B cell (primary cell): ENCODE data around the gene C14orf180. TPM values are rescaled to one million over a fixed set of nuclear protein-coding genes. Genes with fewer than 3 reads are reported as not detected.

ENCODE experiments used
- ATAC-seq: fragments of 200-7000 bp; cut with Tn5 transposase; one replicate; pipeline ENCODE4 v1.10.0; 2021; ENCODE audit warnings: low read depth, mild to moderate bottlenecking, moderate number of reproducible peaks, moderate library complexity
- CTCF ChIA-PET: fragments of 350-600 bp; sonication (Branson Sonifier 250); formaldehyde crosslinking; loops from one replicate; lab custom pipeline; 2021; ENCODE audit warnings: antibody characterized with exemption, inconsistent platforms; lab: Charles Lee
- POLR2A ChIA-PET: fragments of 350-600 bp; sonication (Branson Sonifier 250); formaldehyde crosslinking; loops from one replicate; lab custom pipeline; 2021; ENCODE audit warnings: antibody characterized with exemption; lab: Charles Lee
- DNase-seq: peaks from one replicate; pipeline ENCODE4 v3.0.0; 2013
- H2AFZ ChIP-seq: 2 replicates; pipeline ENCODE4 v1.6.1; 2012; ENCODE audit warnings: mild to moderate bottlenecking, low read depth, low read length; ENCODE audit not compliant: insufficient read depth, poor library complexity, severe bottlenecking
- H3K27ac ChIP-seq, 2 donors: 1 replicate in 1 of 2; 2 replicates in 1 of 2; pipeline ENCODE4 v1.5.1; 2012 to 2013; ENCODE audit warnings: low read length in 2 of 2, mild to moderate bottlenecking in 2 of 2, moderate library complexity in 1 of 2
- H3K27me3 ChIP-seq, 4 experiments: fragments of 200-600 bp in 1 of 4; sonication (generic) in 1 of 4; replicated peaks in 1 of 4; 1 replicate in 2 of 4; 2 replicates in 2 of 4; pipeline versions ENCODE4 v1.6.1 to v1.7.0; 2013 to 2016; ENCODE audit warnings: low read length in 3 of 4, mild to moderate bottlenecking in 2 of 4, mixed read lengths in 1 of 4, moderate library complexity in 1 of 4; ENCODE audit not compliant: insufficient read depth in 4 of 4, control insufficient read depth in 3 of 4; ENCODE audit errors: control extremely low read depth in 1 of 4
- H3K36me3 ChIP-seq, 2 experiments: replicated peaks in 1 of 2; 1 replicate in 1 of 2; 2 replicates in 1 of 2; pipeline versions ENCODE4 v1.6.1 to v1.7.1; 2013; ENCODE audit warnings: low read length in 1 of 2; ENCODE audit not compliant: insufficient read depth in 2 of 2, control insufficient read depth in 1 of 2; ENCODE audit errors: control extremely low read depth in 1 of 2, extremely low read depth in 1 of 2
- H3K4me1 ChIP-seq, 2 donors: fragments of 200-600 bp in 1 of 2; sonication (generic) in 1 of 2; 1 replicate in 1 of 2; 2 replicates in 1 of 2; pipeline versions ENCODE4 v1.5.1 to v1.6.1; 2013 to 2017; ENCODE audit warnings: low read length in 2 of 2; ENCODE audit not compliant: control insufficient read depth in 2 of 2, insufficient read depth in 2 of 2
- H3K4me2 ChIP-seq: replicated peaks from 2 replicates; pipeline ENCODE3; 2012; ENCODE audit warnings: mild to moderate bottlenecking, low read depth, low read length; ENCODE audit not compliant: poor library complexity, severe bottlenecking
- H3K4me3 ChIP-seq, 5 experiments: fragments of 200-600 bp in 1 of 5; sonication (generic) in 1 of 5; 1 replicate in 3 of 5; 2 replicates in 2 of 5; pipeline versions ENCODE4 v1.5.1 to v1.7.0; 2011 to 2016; ENCODE audit warnings: low read length in 4 of 5, mild to moderate bottlenecking in 4 of 5, low read depth in 2 of 5, control low read depth in 1 of 5, moderate library complexity in 1 of 5; ENCODE audit not compliant: insufficient read depth in 1 of 5; ENCODE audit errors: control extremely low read depth in 1 of 5, extremely low read depth in 1 of 5
- H3K79me2 ChIP-seq: fragments of 200-600 bp; sonication (generic); one replicate; pipeline ENCODE4 v1.6.0; 2016; ENCODE audit warnings: low read length; ENCODE audit not compliant: control insufficient read depth, insufficient read depth
- H3K9ac ChIP-seq: fragments of 200-600 bp; sonication (generic); 2 replicates; pipeline ENCODE4 v1.6.1; 2017; ENCODE audit warnings: mild to moderate bottlenecking, low read length, moderate library complexity
- H3K9me3 ChIP-seq, 3 donors: one replicate each; pipeline versions ENCODE4 v1.6.1 to v1.7.1; 2013; ENCODE audit warnings: low read length in 2 of 3; ENCODE audit not compliant: control insufficient read depth in 2 of 3, insufficient read depth in 1 of 3; ENCODE audit errors: control extremely low read depth in 1 of 3
- H4K20me1 ChIP-seq: 2 replicates; pipeline ENCODE4 v1.6.0; 2012; ENCODE audit warnings: mild to moderate bottlenecking, low read length; ENCODE audit not compliant: insufficient read depth, control insufficient read depth, poor library complexity, severe bottlenecking
- H3K27ac Mint-ChIP-seq: one replicate; pipeline ENCODE4 v1.8.0; 2021; ENCODE audit warnings: mixed read lengths
- H3K27me3 Mint-ChIP-seq: one replicate; pipeline ENCODE4 v1.8.0; 2021; ENCODE audit warnings: mixed read lengths
- H3K4me1 Mint-ChIP-seq: one replicate; pipeline ENCODE4 v1.8.0; 2021; ENCODE audit warnings: mixed read lengths
- H3K4me3 Mint-ChIP-seq: one replicate; pipeline ENCODE4 v1.8.0; 2021; ENCODE audit warnings: mixed read lengths
- H3K9me3 Mint-ChIP-seq: one replicate; pipeline ENCODE4 v1.8.0; 2022; ENCODE audit warnings: mixed read lengths; ENCODE audit not compliant: insufficient read depth
- CTCF ChIP-seq: fragments of 200-600 bp; IDR thresholded peaks from one replicate; pipeline ENCODE4 v1.8.0; 2022; ENCODE audit warnings: antibody characterized with exemption, mild to moderate bottlenecking
- EZH2 ChIP-seq: IDR thresholded peaks from 2 replicates; pipeline ENCODE4 v1.6.1; 2012; ENCODE audit warnings: borderline replicate concordance, low read depth, mild to moderate bottlenecking, moderate library complexity, low read length; ENCODE audit not compliant: insufficient read depth, poor library complexity, severe bottlenecking
- WGBS: methylation state at CpG from one replicate; pipeline ENCODE4 v1.1.5; 2013; ENCODE audit warnings: missing lambda C conversion rate; ENCODE audit not compliant: insufficient coverage; 5-methylcytosine and 5-hydroxymethylcytosine counted together
- intact Hi-C: fragments of 100-400 bp; cut with micrococcal nuclease; formaldehyde crosslinking; loops from one replicate; pipeline ENCODE4 v1.10.0; 2022
- polyA plus RNA-seq: library from polyadenylated mRNA; depleted of rRNA; stranded (reverse); fragments of >200 nt; gene quantifications from 2 replicates; pipeline ENCODE4 v1.2.3, GENCODE V29; 2012
- total RNA-seq, 2 donors: library from RNA; stranded (reverse); fragments of 120-200 nt in 1 of 2; gene quantifications; 1 replicate in 1 of 2; 2 replicates in 1 of 2; pipeline versions ENCODE4 v1.2.3 to v1.2.4, GENCODE V29; 2013 to 2022

Gene C14orf180
- total and polyA plus RNA-seq, 2 donors (not counting 1 experiment from before 2014, with no cell fraction given), result not detected

GRCh38 chr14:104545942-104546501, 33.5 kb upstream of the C14orf180 start:
- Mint-ChIP-seq H3K27me3 (peaks cover 34% of the 10 kb centered on the region), H3K9me3 (peaks cover 2% of the 10 kb centered on the region), H3K4me1 (no peaks in the 10 kb centered on the region), H3K27ac (no peak overlapping the region), H3K4me3 (no peak overlapping the region)
- Histone ChIP-seq H3K9ac (no peak overlapping the region), H3K79me2 (no peaks in the 10 kb centered on the region), H3K27me3 (peaks cover 0 to 7% (median 2%) of the 10 kb centered on the region in 4 experiments), H2AFZ (no peak overlapping the region), H3K4me3 (no peak overlapping the region), H3K4me2 (no peak overlapping the region), H3K9me3 (peaks cover 0 to 9% (median 0%) of the 10 kb centered on the region in 3 donors), H3K4me1 (no peaks in the 10 kb centered on the region), H3K36me3 (no peaks in the 10 kb centered on the region), H3K27ac (no peak overlapping the region), H4K20me1 (no peaks in the 10 kb centered on the region)
- ChIA-PET CTCF (no interaction called here), POLR2A (no interaction called here)
- DNase-seq, result no peak
- TF ChIP-seq CTCF (no peak), EZH2 (no peak)
- intact Hi-C loops, result no loop called here
- WGBS, result 69% methylated on average over 23 of the region's 24 CpGs
- no peak for ATAC-seq

- no peak for TF ChIP-seq CTCF
- TF ChIP-seq EZH2, result no peak
- no peak overlapping the region for H3K9ac ChIP-seq
- H3K27ac ChIP-seq, result no peak overlapping the region
- H3K9me3 ChIP-seq, result peaks cover 0 to 9% (median 0%) of the 10 kb centered on the region in 3 donors
- H3K79me2 ChIP-seq, result no peaks in the 10 kb centered on the region
- ChIA-PET CTCF (no interaction called here), POLR2A (no interaction called here)
- DNase-seq (no peak), ATAC-seq (no peak)
- no peak overlapping the region for H3K4me2 ChIP-seq
- Mint-ChIP-seq H3K27ac (no peak overlapping the region), H3K4me1 (no peaks in the 10 kb centered on the region), H3K27me3 (peaks cover 35% of the 10 kb centered on the region), H3K9me3 (peaks cover 2% of the 10 kb centered on the region), H3K4me3 (no peak overlapping the region)
- H3K4me1 ChIP-seq, result no peaks in the 10 kb centered on the region
- intact Hi-C loops, result no loop called here
- H2AFZ ChIP-seq, result no peak overlapping the region
- H4K20me1 ChIP-seq, result no peaks in the 10 kb centered on the region
- peaks cover 0 to 10% (median 2%) of the 10 kb centered on the region in 4 experiments for H3K27me3 ChIP-seq
- H3K4me3 ChIP-seq, result no peak overlapping the region
- no peaks in the 10 kb centered on the region for H3K36me3 ChIP-seq
- WGBS, result 87% methylated on average over 15 of the region's 19 CpGs
These were observed 32.8 kb upstream of the C14orf180 start for GRCh38 chr14:104546591-104547309.
